Measurements from ENCODE around the gene RSRC2. TPM values are rescaled to one million over a fixed set of nuclear protein-coding genes. Genes with fewer than 3 reads are reported as not detected.

Gene RSRC2
- total RNA-seq, 1 donor from 2014 or later = 67.9 TPM

- no peak for DNase-seq (ENCODE audit: extremely low spot score, unreplicated experiment)
- TF ChIP-seq, protein P1, sequence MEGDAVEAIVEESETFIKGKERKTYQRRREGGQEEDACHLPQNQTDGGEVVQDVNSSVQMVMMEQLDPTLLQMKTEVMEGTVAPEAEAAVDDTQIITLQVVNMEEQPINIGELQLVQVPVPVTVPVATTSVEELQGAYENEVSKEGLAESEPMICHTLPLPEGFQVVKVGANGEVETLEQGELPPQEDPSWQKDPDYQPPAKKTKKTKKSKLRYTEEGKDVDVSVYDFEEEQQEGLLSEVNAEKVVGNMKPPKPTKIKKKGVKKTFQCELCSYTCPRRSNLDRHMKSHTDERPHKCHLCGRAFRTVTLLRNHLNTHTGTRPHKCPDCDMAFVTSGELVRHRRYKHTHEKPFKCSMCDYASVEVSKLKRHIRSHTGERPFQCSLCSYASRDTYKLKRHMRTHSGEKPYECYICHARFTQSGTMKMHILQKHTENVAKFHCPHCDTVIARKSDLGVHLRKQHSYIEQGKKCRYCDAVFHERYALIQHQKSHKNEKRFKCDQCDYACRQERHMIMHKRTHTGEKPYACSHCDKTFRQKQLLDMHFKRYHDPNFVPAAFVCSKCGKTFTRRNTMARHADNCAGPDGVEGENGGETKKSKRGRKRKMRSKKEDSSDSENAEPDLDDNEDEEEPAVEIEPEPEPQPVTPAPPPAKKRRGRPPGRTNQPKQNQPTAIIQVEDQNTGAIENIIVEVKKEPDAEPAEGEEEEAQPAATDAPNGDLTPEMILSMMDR (IDR thresholded peaks at IDR 0.05) = no peak
- Mint-ChIP-seq H3K9me3 (ENCODE audit: unreplicated experiment) (no peaks in the 10 kb centered on the region), H3K4me3 (ENCODE audit: unreplicated experiment) (no peak overlapping the region), H3K27me3 (ENCODE audit: unreplicated experiment) (no peaks in the 10 kb centered on the region), H3K36me3 (ENCODE audit: unreplicated experiment) (peaks cover 2% of the 10 kb centered on the region), H3K27ac (ENCODE audit: unreplicated experiment) (no peak overlapping the region), H3K4me1 (ENCODE audit: unreplicated experiment) (no peaks in the 10 kb centered on the region)
Measured at GRCh38 chr12:122544537-122544936, 17.8 kb upstream of the RSRC2 start.

DNA sequence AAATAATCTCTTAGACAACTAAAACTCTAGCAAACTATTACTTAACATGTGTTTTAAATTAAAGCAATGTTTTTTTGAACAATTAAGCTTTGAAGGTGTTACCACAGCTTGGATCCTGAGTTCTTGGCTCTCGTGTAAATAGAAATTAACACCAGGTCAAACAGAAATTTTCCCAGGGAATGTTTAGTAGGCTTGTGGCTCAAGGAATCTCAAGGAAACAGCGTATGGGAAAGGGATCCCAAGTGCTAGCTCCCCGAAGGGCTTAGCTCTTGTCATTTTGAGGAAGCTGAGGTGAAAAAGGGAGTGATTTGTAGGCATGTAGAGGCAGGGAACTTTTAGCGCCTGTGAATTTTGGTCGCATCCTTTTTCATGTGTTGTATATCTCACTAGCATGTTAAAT lies 11.8 kb upstream of the RSRC2 start:
- no peaks in the 10 kb centered on the region for H3K9me3 Mint-ChIP-seq (ENCODE audit: unreplicated experiment)
- H3K27ac Mint-ChIP-seq (ENCODE audit: unreplicated experiment) = no peak overlapping the region
- peaks cover 2% of the 10 kb centered on the region for H3K36me3 Mint-ChIP-seq (ENCODE audit: unreplicated experiment)
- no peak for DNase-seq (ENCODE audit: extremely low spot score, unreplicated experiment)
- H3K4me3 Mint-ChIP-seq (ENCODE audit: unreplicated experiment) = no peak overlapping the region
- TF ChIP-seq, protein P1 (IDR thresholded peaks at IDR 0.05) = no peak
- no peaks in the 10 kb centered on the region for H3K4me1 Mint-ChIP-seq (ENCODE audit: unreplicated experiment)
- no peaks in the 10 kb centered on the region for H3K27me3 Mint-ChIP-seq (ENCODE audit: unreplicated experiment)

DNA sequence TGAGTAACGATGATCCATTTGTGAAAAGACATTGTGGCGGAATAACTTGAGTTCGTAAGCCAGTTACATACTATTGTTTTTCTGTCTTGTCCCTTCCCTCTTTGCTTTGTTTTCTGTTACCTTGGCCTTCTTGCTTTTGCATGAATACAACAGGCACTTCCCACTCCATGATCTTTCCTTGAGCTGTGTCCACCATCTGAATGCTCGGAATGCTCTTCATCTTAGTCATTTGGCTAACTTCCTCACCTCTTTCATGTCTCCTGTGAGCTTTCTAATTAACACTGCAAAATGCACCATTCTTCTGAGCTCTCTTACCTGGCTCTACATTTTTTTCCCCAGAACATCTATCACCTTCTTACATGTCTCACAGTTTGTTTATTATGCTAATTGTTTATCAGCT lies 10.3 kb upstream of the RSRC2 start:
- Mint-ChIP-seq H3K4me3 (ENCODE audit: unreplicated experiment) (no peak overlapping the region), H3K4me1 (ENCODE audit: unreplicated experiment) (no peaks in the 10 kb centered on the region), H3K9me3 (ENCODE audit: unreplicated experiment) (no peaks in the 10 kb centered on the region), H3K27me3 (ENCODE audit: unreplicated experiment) (no peaks in the 10 kb centered on the region), H3K36me3 (ENCODE audit: unreplicated experiment) (no peaks in the 10 kb centered on the region), H3K27ac (ENCODE audit: unreplicated experiment) (no peak overlapping the region)
- TF ChIP-seq, protein P1 (IDR thresholded peaks at IDR 0.05) = no peak
- DNase-seq (ENCODE audit: extremely low spot score, unreplicated experiment) = no peak

DNA sequence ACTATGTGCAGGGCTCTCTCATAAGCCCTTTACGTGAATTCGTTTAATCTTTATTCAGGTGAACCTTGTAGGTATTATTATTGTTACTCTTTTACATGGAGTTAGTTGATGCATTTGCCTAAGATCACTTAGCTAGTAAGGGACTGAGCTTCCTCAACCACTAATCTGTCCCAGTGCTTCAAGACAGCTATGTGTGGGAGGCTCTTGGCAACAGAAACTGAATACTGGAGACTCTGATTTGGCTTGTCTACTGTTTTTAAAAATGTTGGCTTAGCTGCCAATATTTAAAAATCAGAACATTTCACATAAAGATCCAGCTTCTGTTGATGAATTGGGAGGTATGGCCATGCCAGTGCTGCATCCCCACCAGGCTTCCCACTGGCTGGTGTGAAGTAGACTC lies 7.1 kb upstream of the RSRC2 start:
- Mint-ChIP-seq H3K4me3 (ENCODE audit: unreplicated experiment) (no peak overlapping the region), H3K27me3 (ENCODE audit: unreplicated experiment) (no peaks in the 10 kb centered on the region), H3K4me1 (ENCODE audit: unreplicated experiment) (no peaks in the 10 kb centered on the region), H3K36me3 (ENCODE audit: unreplicated experiment) (no peaks in the 10 kb centered on the region), H3K27ac (ENCODE audit: unreplicated experiment) (no peak overlapping the region), H3K9me3 (ENCODE audit: unreplicated experiment) (no peaks in the 10 kb centered on the region)
- DNase-seq (ENCODE audit: extremely low spot score, unreplicated experiment) = no peak
- TF ChIP-seq, protein P1 (IDR thresholded peaks at IDR 0.05) = no peak

DNA sequence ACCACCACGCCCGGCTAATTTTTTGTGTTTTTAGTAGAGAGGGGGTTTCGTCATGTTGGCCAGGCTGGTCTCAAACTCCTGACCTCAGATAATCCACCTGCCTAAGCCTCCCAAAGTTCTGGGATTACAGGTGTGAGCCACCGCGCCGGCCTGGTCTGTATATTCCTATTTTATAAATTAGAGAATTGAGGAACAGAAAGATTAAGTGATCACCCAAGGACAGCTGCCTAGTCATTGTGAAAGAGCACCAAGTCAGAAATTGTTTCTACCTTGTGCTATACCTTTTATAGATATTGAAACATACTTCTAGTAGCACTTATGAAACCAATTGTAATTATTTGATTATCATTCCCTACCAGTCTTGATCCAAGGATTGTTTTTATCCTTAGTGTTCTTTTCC lies 2.3 kb upstream of the RSRC2 start:
- H3K4me3 Mint-ChIP-seq (ENCODE audit: unreplicated experiment) = no peak overlapping the region
- DNase-seq (ENCODE audit: extremely low spot score, unreplicated experiment) = no peak
- no peaks in the 10 kb centered on the region for H3K9me3 Mint-ChIP-seq (ENCODE audit: unreplicated experiment)
- no peaks in the 10 kb centered on the region for H3K27me3 Mint-ChIP-seq (ENCODE audit: unreplicated experiment)
- H3K4me1 Mint-ChIP-seq (ENCODE audit: unreplicated experiment) = peaks cover 8% of the 10 kb centered on the region
- TF ChIP-seq, protein P1 (IDR thresholded peaks at IDR 0.05) = no peak
- H3K36me3 Mint-ChIP-seq (ENCODE audit: unreplicated experiment) = peaks cover 9% of the 10 kb centered on the region
- no peak overlapping the region for H3K27ac Mint-ChIP-seq (ENCODE audit: unreplicated experiment)

Measured in osteocyte (in vitro differentiated cells).